Fibroblast of lung (primary cell): ENCODE measurements around the gene GPR55.

Experiments
- CTCF ChIP-seq, 2 donors: IDR thresholded peaks in 1 of 2; conservative IDR thresholded peaks in 1 of 2; 1 replicate in 1 of 2; 2 replicates in 1 of 2; pipeline ENCODE4 v1.5.1; 2011 to 2012; ENCODE audit warnings: low read length in 2 of 2, control low read depth in 1 of 2, inconsistent platforms in 1 of 2, low read depth in 1 of 2, mild to moderate bottlenecking in 1 of 2
- EZH2 ChIP-seq: IDR thresholded peaks from 2 replicates; pipeline ENCODE4 v1.5.1; 2012; ENCODE audit warnings: low read length, control low read depth, mild to moderate bottlenecking; ENCODE audit errors: missing control alignments

- no peak for TF ChIP-seq CTCF (conservative IDR thresholded peaks at IDR 0.05 in 1 of 2, IDR thresholded peaks at IDR 0.05 in 1 of 2; ENCODE audit: low read depth in 1 of 2, low read length in 2 of 2)
- TF ChIP-seq EZH2: no peak
These were observed 34.0 kb downstream of the GPR55 start for GRCh38 chr2:230891064-230891463.
